Left lung (tissue), 10 donors: ENCODE data around the gene RETREG3. TPM values are rescaled to one million over a fixed set of nuclear protein-coding genes. Genes with fewer than 3 reads are reported as not detected.
A peak's percentile ranks its signal among the peaks of the same experiment; 100 is the strongest.

ENCODE experiments used
- ATAC-seq: fragments of 200-7000 bp; cut with Tn5 transposase; one replicate; pipeline ENCODE4 v1.9.1; 2020; ENCODE audit warnings: moderate library complexity
- DNase-seq, 4 donors: peaks; one replicate each; pipeline ENCODE4 v3.0.0-alpha.2; 2013 to 2020
- H3K27ac ChIP-seq, 2 donors: fragments of 200-600 bp; sonication (generic) in 1 of 2; one replicate each; pipeline versions ENCODE4 v1.5.0 to v1.8.0; 2020 to 2021
- H3K27me3 ChIP-seq, 2 donors: fragments of 200-600 bp; sonication (generic) in 1 of 2; one replicate each; pipeline versions ENCODE4 v1.5.0 to v1.8.0; 2020 to 2021
- H3K36me3 ChIP-seq, 2 donors: fragments of 200-600 bp; sonication (generic) in 1 of 2; one replicate each; pipeline versions ENCODE4 v1.5.0 to v1.8.0; 2020 to 2021
- H3K4me1 ChIP-seq, 2 donors: fragments of 200-600 bp; one replicate each; pipeline ENCODE4 v1.8.0; 2021
- H3K4me3 ChIP-seq, 2 donors: fragments of 200-600 bp; sonication (generic) in 1 of 2; one replicate each; pipeline versions ENCODE4 v1.5.0 to v1.8.0; 2020 to 2021; ENCODE audit warnings: mild to moderate bottlenecking in 1 of 2
- H3K9me3 ChIP-seq, 2 donors: fragments of 200-600 bp; sonication (generic) in 1 of 2; one replicate each; pipeline versions ENCODE4 v1.5.0 to v1.8.0; 2020 to 2021
- intact Hi-C, 2 donors: fragments of 100-400 bp; cut with DNase I; formaldehyde crosslinking; loops; one replicate each; pipeline versions ENCODE4 v1.11.2 to v1.14.2; 2022
- polyA plus RNA-seq, 6 donors: library from polyadenylated mRNA; unstranded; fragments of 120-200 nt; gene quantifications; one replicate each; pipeline ENCODE4 v1.2.1, GENCODE V29; 2013; ENCODE audit not compliant: insufficient read length in 6 of 6
- total RNA-seq, 2 donors: library from RNA; stranded (reverse); fragmentation: NEBNext Ultra II Directional; extraction: Animal tissue kit (Norgen Biotek cat#: 25700); gene quantifications; one replicate each; pipeline ENCODE4 v1.2.1, GENCODE V29; 2021
- TF ChIP-seq, protein P1 (sequence below), 2 donors: fragments of 200-600 bp; sonication (generic) in 1 of 2; IDR thresholded peaks; one replicate each; pipeline versions ENCODE4 v1.5.0 to v1.8.0; 2021; ENCODE audit warnings: antibody characterized with exemption in 2 of 2
- donor health status: DM: no; HTN: yes; CAD: no.
- donor health status: DM: no; HTN: no; CAD: no.

RETREG3 gene
- total and polyA plus RNA-seq, 8 donors, result 50.6 to 75.5 (median 60.0) TPM

DNA sequence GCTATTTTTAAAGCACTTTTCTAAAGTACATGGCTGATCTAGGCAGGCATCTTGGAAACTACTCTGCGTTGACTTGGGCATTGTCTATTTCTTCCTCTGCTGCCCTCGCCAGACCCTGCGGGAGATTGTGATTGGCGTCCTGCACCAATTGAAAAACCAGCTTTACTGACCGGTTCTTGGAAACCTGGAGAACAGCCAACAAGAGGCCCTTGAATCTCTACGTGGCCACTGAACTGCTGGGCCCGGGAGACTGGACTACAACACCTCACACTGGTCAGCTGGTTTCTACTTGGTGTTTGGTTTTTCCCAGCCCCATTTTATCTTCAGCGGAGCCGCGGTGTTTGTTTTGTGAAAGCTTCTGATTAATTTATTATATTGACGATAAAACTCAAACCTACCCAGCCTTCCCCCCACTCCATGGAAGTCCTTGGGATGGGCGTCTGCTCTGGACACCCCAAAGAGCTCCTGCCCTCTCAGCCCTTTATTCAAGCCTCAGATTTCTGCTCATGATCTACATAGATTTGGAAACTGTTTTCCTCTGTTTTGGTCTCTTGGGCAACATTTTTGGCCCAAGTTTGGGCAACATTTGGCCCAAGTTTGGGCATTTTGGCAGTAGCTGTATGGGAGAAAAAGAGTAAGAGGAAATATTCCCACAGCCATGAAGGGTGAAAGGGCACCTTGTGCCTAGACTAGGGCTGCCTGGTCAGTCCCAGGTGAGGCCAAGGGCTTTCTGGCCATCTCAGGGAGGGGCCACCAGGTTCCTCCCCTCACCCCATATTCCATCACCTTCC lies 37.5 kb downstream of the RETREG3 start:
- Histone ChIP-seq H3K9me3 (no peaks in the 10 kb centered on the region), H3K27me3 (no peaks in the 10 kb centered on the region), H3K27ac (peak overlapping the region in 1 of 2 donors; percentile 20), H3K4me3 (no peak overlapping the region), H3K36me3 (peaks cover 0 to 70% of the 10 kb centered on the region in 2 donors), H3K4me1 (peaks cover 6 to 44% of the 10 kb centered on the region in 2 donors)
- TF ChIP-seq, protein P1, sequence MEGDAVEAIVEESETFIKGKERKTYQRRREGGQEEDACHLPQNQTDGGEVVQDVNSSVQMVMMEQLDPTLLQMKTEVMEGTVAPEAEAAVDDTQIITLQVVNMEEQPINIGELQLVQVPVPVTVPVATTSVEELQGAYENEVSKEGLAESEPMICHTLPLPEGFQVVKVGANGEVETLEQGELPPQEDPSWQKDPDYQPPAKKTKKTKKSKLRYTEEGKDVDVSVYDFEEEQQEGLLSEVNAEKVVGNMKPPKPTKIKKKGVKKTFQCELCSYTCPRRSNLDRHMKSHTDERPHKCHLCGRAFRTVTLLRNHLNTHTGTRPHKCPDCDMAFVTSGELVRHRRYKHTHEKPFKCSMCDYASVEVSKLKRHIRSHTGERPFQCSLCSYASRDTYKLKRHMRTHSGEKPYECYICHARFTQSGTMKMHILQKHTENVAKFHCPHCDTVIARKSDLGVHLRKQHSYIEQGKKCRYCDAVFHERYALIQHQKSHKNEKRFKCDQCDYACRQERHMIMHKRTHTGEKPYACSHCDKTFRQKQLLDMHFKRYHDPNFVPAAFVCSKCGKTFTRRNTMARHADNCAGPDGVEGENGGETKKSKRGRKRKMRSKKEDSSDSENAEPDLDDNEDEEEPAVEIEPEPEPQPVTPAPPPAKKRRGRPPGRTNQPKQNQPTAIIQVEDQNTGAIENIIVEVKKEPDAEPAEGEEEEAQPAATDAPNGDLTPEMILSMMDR (IDR thresholded peaks at IDR 0.05), result no peak
- intact Hi-C loops, result no loop called here
- ATAC-seq (peak; percentile 38), DNase-seq (peak in 1 of 4 donors; percentile 70)

DNA sequence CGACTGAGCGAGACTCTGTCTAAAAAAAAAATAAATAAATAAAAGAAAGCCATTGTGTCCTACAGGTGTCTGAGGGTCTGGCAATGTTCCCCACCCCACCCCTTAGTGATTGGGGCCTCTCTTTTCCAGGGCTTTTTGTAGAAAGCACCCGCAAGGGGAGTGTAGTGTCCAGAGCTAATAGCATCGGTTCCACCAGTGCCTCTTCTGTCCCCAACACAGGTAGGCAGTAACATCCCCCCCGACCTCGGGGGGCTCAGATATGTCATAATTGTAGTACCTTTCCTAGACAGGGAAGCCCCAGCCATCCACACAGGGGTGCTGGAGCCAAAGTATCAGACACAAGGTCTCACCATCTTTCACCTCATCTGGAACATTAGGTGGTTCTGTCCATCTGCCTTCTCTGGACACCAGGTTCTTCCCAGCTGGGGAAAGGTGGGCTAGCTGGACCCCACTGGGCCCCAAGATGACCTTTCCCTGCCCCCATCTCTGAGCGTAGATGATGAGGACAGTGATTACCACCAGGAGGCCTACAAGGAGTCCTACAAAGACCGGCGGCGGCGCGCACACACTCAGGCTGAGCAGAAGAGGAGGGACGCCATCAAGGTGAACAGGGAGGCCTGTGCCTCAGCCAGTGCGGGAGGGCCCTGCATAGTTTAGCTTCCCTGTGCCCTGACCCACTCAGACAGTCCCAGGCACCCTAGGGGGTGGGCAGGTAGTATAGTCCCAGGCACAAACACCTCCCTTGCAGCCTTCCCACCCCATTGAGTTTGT lies 40.6 kb downstream of the RETREG3 start:
- Histone ChIP-seq H3K4me3 (peak overlapping the region in 1 of 2 donors; percentile 96), H3K27ac (peak overlapping the region in 1 of 2 donors; percentile 97), H3K4me1 (peaks cover 16 to 66% of the 10 kb centered on the region in 2 donors), H3K9me3 (no peaks in the 10 kb centered on the region), H3K27me3 (no peaks in the 10 kb centered on the region), H3K36me3 (peaks cover 0 to 75% of the 10 kb centered on the region in 2 donors)
- DNase-seq, result no peak
- ATAC-seq, result no peak
- intact Hi-C loops, result no loop called here
- TF ChIP-seq, protein P1 (IDR thresholded peaks at IDR 0.05), result no peak

DNA sequence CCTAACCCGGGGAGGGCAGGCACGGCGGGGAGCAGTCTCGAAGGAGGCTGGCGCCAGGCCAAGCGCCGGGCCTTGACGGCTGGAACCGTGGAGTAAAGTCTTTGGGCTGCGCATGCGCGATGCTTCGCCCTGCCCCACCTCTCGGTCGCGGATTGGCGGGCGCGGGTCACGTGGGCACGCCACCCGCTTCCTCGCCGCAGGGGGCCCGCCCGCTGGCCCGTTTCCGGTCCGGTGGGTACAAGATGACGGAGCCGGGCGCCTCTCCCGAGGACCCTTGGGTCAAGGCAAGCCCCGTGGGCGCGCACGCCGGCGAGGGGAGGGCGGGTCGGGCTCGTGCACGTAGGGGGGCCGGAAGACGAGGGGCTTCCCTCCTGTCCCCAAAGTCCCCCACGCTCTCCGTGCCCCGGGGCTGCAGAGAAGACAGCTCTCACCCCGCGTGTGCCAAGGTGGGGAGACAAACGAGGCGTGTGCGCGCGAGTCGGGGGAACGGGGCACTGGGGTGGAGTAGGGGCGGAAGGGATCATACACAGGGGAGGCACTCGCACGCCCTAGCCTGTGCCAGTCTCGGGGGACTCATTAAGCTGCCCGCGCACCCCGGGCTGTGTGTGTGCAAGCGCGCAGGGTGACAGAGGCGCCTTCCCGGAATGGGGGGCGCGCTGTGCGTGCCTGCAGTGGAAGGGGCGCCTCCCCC lies 42.1 kb downstream of the RETREG3 start, which contains the start of gene MLX:
TSS of gene MLX (plus strand) at position 218 of the 691 bp plus-strand sequence. CDS start at position 243, 25 bp downstream.
- Histone ChIP-seq H3K4me3 (peak within 1 kb of the TSS; percentile 96), H3K27me3 (no peaks in the 10 kb centered on the region), H3K9me3 (no peaks in the 10 kb centered on the region), H3K4me1 (peaks cover 26 to 74% of the 10 kb centered on the region in 2 donors), H3K36me3 (peaks cover 0 to 60% of the 10 kb centered on the region in 2 donors), H3K27ac (peak within 1 kb of the TSS; percentile 92 to 97)
- peak; percentile 79 for ATAC-seq
- peak; percentile 90 to 98 (median 94) for DNase-seq
- TF ChIP-seq, protein P1 (IDR thresholded peaks at IDR 0.05), result no peak
- intact Hi-C loops, result no loop called here

DNA sequence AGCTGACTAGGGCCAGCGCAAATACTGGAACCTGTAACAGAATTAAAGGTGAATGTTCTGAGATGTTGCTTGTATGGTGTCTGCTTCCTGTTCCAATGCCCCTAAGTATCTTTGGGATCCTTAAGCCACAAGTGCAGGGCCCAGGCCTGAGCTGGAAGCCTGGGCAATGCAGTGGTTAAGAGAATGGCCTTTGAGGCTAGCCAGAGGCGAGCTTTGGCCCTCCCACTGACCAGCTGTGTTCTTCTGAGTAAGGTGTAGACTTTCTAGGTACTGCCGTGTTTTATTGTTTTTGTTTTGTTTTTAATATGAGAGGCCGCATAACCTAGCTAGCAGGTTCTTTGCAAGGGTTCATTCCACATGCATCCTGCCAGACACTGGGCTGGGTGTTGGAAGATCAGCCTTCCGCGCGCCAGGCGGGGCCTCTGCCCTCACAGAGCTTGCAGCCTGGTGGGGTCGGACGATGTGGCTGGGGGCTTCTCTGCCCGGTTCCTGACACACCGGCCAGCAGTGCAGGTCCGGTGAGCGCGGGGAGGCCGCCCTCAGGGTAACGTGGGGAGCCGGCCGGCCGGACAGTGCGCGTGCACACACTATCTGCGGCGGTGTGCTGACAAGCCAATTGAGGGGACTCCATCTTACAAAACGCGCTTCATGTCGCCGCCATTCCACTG lies 42.8 kb downstream of the RETREG3 start:
- ATAC-seq (peak; percentile 7), DNase-seq (no peak)
- H3K4me1 ChIP-seq, result peaks cover 29 to 74% of the 10 kb centered on the region in 2 donors
- H3K9me3 ChIP-seq, result no peaks in the 10 kb centered on the region
- H3K27ac ChIP-seq, result peak overlapping the region; percentile 92 to 97
- no peaks in the 10 kb centered on the region for H3K27me3 ChIP-seq
- TF ChIP-seq, protein P1 (IDR thresholded peaks at IDR 0.05), result no peak
- peak overlapping the region; percentile 96 for H3K4me3 ChIP-seq
- intact Hi-C loops, result no loop called here
- peaks cover 0 to 54% of the 10 kb centered on the region in 2 donors for H3K36me3 ChIP-seq
